GM12878 (cell line): ENCODE measurements around the gene TNP1. TPM values are rescaled to one million over a fixed set of nuclear protein-coding genes. Genes with fewer than 3 reads are reported as not detected.

ENCODE experiments used
- ATAC-seq: fragments of 200-7000 bp; cut with Tn5 transposase; 3 replicates; pipeline ENCODE4 v1.9.1; 2020; ENCODE audit warnings: mild to moderate bottlenecking, moderate library complexity
- BruUV-seq: library from RNA; stranded (reverse); fragments of 400-500 nt; replicated peaks from 2 replicates; lab custom pipeline; 2021; lab: Mats Ljungman, UMichigan
- CTCF ChIA-PET: fragments of 300-600 bp; sonication (Branson Sonifier 250); formaldehyde crosslinking; extraction: SDS; loops from one replicate; lab custom pipeline; 2021; ENCODE audit warnings: inconsistent platforms; lab: Yijun Ruan, JAX
- POLR2A ChIA-PET: fragments of 350-600 bp; formaldehyde crosslinking; extraction: SDS; loops from one replicate; lab custom pipeline; 2021; ENCODE audit warnings: inconsistent platforms; lab: Charles Lee
- RAD21 ChIA-PET: fragments of 300-600 bp; sonication (Branson Sonifier 250); formaldehyde crosslinking; loops from one replicate; lab custom pipeline; 2023; ENCODE audit warnings: antibody characterized with exemption; ENCODE audit not compliant: unreplicated experiment; lab: Charles Lee
- SMC1A ChIA-PET: fragments of 300-600 bp; sonication (Branson Sonifier 250); formaldehyde crosslinking; loops from one replicate; lab custom pipeline; 2023; ENCODE audit not compliant: unreplicated experiment, uncharacterized antibody; lab: Charles Lee
- DNase-seq: peaks from one replicate; pipeline ENCODE4 v3.0.0-alpha.2; 2011; ENCODE audit warnings: low read depth, low spot score
- FAIRE-seq: peaks from 3 replicates; lab custom pipeline; 2011; peaks lifted over from hg19 to GRCh38; lab: Jason Lieb, UNC
- H2AFZ ChIP-seq: 2 replicates; pipeline ENCODE4 v1.6.0; 2011; ENCODE audit warnings: low read depth, low read length, control low read depth; ENCODE audit not compliant: control insufficient read depth
- H3K27ac ChIP-seq: 2 replicates; pipeline ENCODE4 v1.5.1; 2011; ENCODE audit warnings: control low read depth; ENCODE audit not compliant: control insufficient read depth, insufficient read depth
- H3K27me3 ChIP-seq, 2 experiments: replicated peaks in 1 of 2; 2 replicates each; pipeline versions ENCODE4 v1.6.0 to v1.6.1; 2011; ENCODE audit warnings: low read length in 1 of 2; ENCODE audit not compliant: control insufficient read depth in 2 of 2, insufficient read depth in 2 of 2
- H3K36me3 ChIP-seq, 2 experiments: 2 replicates each; pipeline ENCODE4 v1.5.1; 2011; ENCODE audit warnings: low read length in 1 of 2; ENCODE audit not compliant: control insufficient read depth in 2 of 2, insufficient read depth in 2 of 2
- H3K4me1 ChIP-seq: 2 replicates; pipeline ENCODE4 v1.6.1; 2011; ENCODE audit warnings: mild to moderate bottlenecking, low read length, moderate library complexity, mixed read lengths; ENCODE audit not compliant: control insufficient read depth, insufficient read depth
- H3K4me2 ChIP-seq: 2 replicates; pipeline ENCODE4 v1.6.0; 2011; ENCODE audit warnings: control low read depth; ENCODE audit not compliant: control insufficient read depth, insufficient read depth
- H3K4me3 ChIP-seq: fragments of 200-600 bp; sonication (generic); 2 replicates; pipeline ENCODE4 v1.5.1; 2016
- H3K79me2 ChIP-seq: 2 replicates; pipeline ENCODE4 v1.6.0; 2011; ENCODE audit warnings: low read length; ENCODE audit not compliant: control insufficient read depth, insufficient read depth
- H3K9ac ChIP-seq: 2 replicates; pipeline ENCODE4 v1.8.0; 2011; ENCODE audit warnings: low read length, control low read depth, mixed read lengths; ENCODE audit not compliant: control insufficient read depth, insufficient read depth
- H3K9me3 ChIP-seq: replicated peaks from 3 replicates; pipeline ENCODE4 v1.5.1; 2011; ENCODE audit warnings: mild to moderate bottlenecking, low read length; ENCODE audit not compliant: control insufficient read depth, insufficient read depth
- H4K20me1 ChIP-seq: 2 replicates; pipeline ENCODE4 v1.6.0; 2011; ENCODE audit not compliant: control insufficient read depth, insufficient read depth
- BACH1 ChIP-seq: fragments of 450-650 bp; IDR thresholded peaks from 2 replicates; pipeline ENCODE4 v1.6.1; 2017; ENCODE audit warnings: mild to moderate bottlenecking, borderline replicate concordance
- JUNB ChIP-seq: IDR thresholded peaks from 2 replicates; pipeline ENCODE4 v1.6.1; 2016; ENCODE audit warnings: antibody characterized with exemption, mild to moderate bottlenecking
- JUND ChIP-seq: IDR thresholded peaks from 2 replicates; pipeline ENCODE4 v1.6.1; 2012; ENCODE audit warnings: low read depth, mild to moderate bottlenecking, low read length, improper control_type of control experiment, moderate library complexity
- MAX ChIP-seq: IDR thresholded peaks from 2 replicates; pipeline ENCODE4 v1.6.1; 2012; ENCODE audit warnings: low read depth, low read length, improper control_type of control experiment
- PBX3 ChIP-seq: IDR thresholded peaks from 2 replicates; pipeline ENCODE4 v1.6.1; 2011; ENCODE audit warnings: mild to moderate bottlenecking, low read depth, low read length, moderate library complexity; ENCODE audit not compliant: insufficient replicate concordance
- PRDM15 ChIP-seq: fragments of 450-650 bp; formaldehyde crosslinking; IDR thresholded peaks from 2 replicates; pipeline ENCODE4 v1.4.0; 2020; ENCODE audit warnings: mild to moderate bottlenecking, moderate library complexity
- REST ChIP-seq: IDR thresholded peaks from 2 replicates; pipeline ENCODE4 v1.6.1; 2012; ENCODE audit warnings: mild to moderate bottlenecking, low read depth, low read length
- SRF ChIP-seq, 2 experiments: IDR thresholded peaks; 2 replicates each; pipeline ENCODE4 v1.6.1; 2011; ENCODE audit warnings: low read depth in 2 of 2, low read length in 2 of 2, mild to moderate bottlenecking in 1 of 2, moderate library complexity in 1 of 2
- WGBS: methylation state at CpG from one replicate; pipeline ENCODE4 v1.1.6; 2016; ENCODE audit warnings: low lambda C conversion rate; ENCODE audit not compliant: insufficient replicate concordance, insufficient coverage; ENCODE audit errors: missing lambda C conversion rate; 5-methylcytosine and 5-hydroxymethylcytosine counted together
- in situ Hi-C: fragments of 300-500 bp; cut with MboI; formaldehyde crosslinking; loops from 9 replicates; pipeline ENCODE4 v1.14.3; 2018; ENCODE audit warnings: mixed read lengths
- intact Hi-C: fragments of 100-400 bp; cut with micrococcal nuclease; formaldehyde crosslinking; loops from one replicate; pipeline ENCODE4 v1.14.2; 2022; ENCODE audit not compliant: unreplicated experiment
- polyA plus RNA-seq, 11 experiments: library from polyadenylated mRNA; depleted of rRNA in 4 of 11; unstranded in 6 of 11; stranded (reverse) in 5 of 11; fragments of >200 nt; fragmentation: Nextera tagmentation in 4 of 11; fragmentation: Illumina TruSeq in 1 of 11; extraction: Ambion mirVana in 4 of 11; extraction: Trizol in 1 of 11; gene quantifications; 1 replicate in 1 of 11; 2 replicates in 10 of 11; pipeline versions ENCODE4 v1.2.1 to v1.2.3, GENCODE V29; 2011 to 2016; ENCODE audit warnings: inconsistent platforms in 2 of 11, missing spikeins in 2 of 11, low read depth in 1 of 11
- total RNA-seq, 4 experiments: library from RNA; depleted of rRNA in 3 of 4; stranded (reverse); fragments of >200 nt in 3 of 4; fragmentation: Illumina TruSeq in 1 of 4; extraction: Trizol in 1 of 4; gene quantifications; 2 replicates each; pipeline versions ENCODE4 v1.2.1 to v1.2.3, GENCODE V29; 2013 to 2021

The TNP1 gene
- total and polyA plus RNA-seq, 10 of the 15 experiments (the other 5 are each of a cell fraction or from before 2014, with no cell fraction given): not detected

GRCh38 chr2:216882876-216883275 is 23.0 kb upstream of the TNP1 start:
- no peak overlapping the region for H3K27ac ChIP-seq
- BruUV-seq: no TSS peak
- H3K4me1 ChIP-seq: no peaks in the 10 kb centered on the region
- no peak for TF ChIP-seq REST
- no peak for TF ChIP-seq BACH1
- TF ChIP-seq MAX: no peak
- no peak overlapping the region for H3K9ac ChIP-seq
- ATAC-seq: no peak
- H3K27me3 ChIP-seq: no peaks in the 10 kb centered on the region
- no peaks in the 10 kb centered on the region for H3K79me2 ChIP-seq
- H3K4me2 ChIP-seq: no peak overlapping the region
- DNase-seq: no peak
- in situ Hi-C loops: no loop called here
- no peak for FAIRE-seq
- no peak overlapping the region for H3K4me3 ChIP-seq
- H3K9me3 ChIP-seq: no peaks in the 10 kb centered on the region
- ChIA-PET RAD21 (no interaction called here), CTCF (no interaction called here), POLR2A (no interaction called here), SMC1A (no interaction called here)
- H2AFZ ChIP-seq: no peak overlapping the region
- 42% methylated on average over 6 of the region's 6 CpGs for WGBS
- H3K36me3 ChIP-seq: no peaks in the 10 kb centered on the region
- intact Hi-C loops: no loop called here
- H4K20me1 ChIP-seq: no peaks in the 10 kb centered on the region

GRCh38 chr2:216881411-216881810 is 21.5 kb upstream of the TNP1 start:
- in situ Hi-C loops (no loop called here), intact Hi-C loops (no loop called here)
- POLR2A ChIA-PET: no interaction called here
- RAD21 ChIA-PET: no interaction called here
- SMC1A ChIA-PET: no interaction called here
- BruUV-seq: no TSS peak
- Histone ChIP-seq H3K9ac (no peak overlapping the region), H3K36me3 (no peaks in the 10 kb centered on the region), H3K4me1 (no peaks in the 10 kb centered on the region), H3K27ac (no peak overlapping the region), H4K20me1 (no peaks in the 10 kb centered on the region), H3K79me2 (no peaks in the 10 kb centered on the region), H3K27me3 (no peaks in the 10 kb centered on the region), H3K9me3 (no peaks in the 10 kb centered on the region), H2AFZ (no peak overlapping the region), H3K4me3 (no peak overlapping the region), H3K4me2 (no peak overlapping the region)
- no peak for ATAC-seq
- no peak for DNase-seq
- 71% methylated on average over 4 of the region's 4 CpGs for WGBS
- FAIRE-seq: no peak
- CTCF ChIA-PET: no interaction called here
- no peak for TF ChIP-seq JUNB
- no peak for TF ChIP-seq PBX3
- no peak for TF ChIP-seq SRF (IDR thresholded peaks at IDR 0.05; ENCODE audit: low read depth in 2 of 2, low read length in 2 of 2)
- TF ChIP-seq JUND: no peak
- no peak for TF ChIP-seq PRDM15 (CRISPR knock-in tag)
